ENCODE data around the gene ADAM20. TPM values are rescaled to one million over a fixed set of nuclear protein-coding genes. Genes with fewer than 3 reads are reported as not detected.

ADAM20 gene
- polyA plus RNA-seq, 1 experiment = 0.04 TPM

DNA sequence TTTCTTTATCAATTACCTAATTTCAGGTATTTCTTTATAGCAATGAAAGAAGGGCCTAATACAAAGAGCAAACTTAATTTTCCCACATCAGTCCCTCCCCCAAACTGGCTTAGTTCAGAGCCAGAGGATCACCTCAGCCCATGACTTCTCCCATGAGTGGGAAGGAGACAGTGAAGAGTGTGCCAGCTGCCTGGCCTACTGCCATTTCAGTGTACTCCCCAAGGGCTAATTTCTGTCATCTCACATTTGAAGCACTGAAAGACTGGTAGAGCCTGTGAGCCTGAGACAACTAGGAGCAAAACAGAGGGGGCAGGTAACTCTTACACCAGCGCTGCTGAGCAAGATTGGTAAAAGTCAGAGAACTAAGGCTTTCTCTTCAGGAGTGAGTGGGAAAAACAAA, 29.1 kb upstream of the ADAM20 start:
- DNase-seq (ENCODE audit: low read depth) = no peak
- no peak for TF ChIP-seq CTCF (IDR thresholded peaks at IDR 0.05; ENCODE audit: insufficient read depth, low read depth, low read length)
- H3K4me3 ChIP-seq (ENCODE audit: low read depth, low read length) = no peak overlapping the region
- POLR2A ChIA-PET = no interaction called here
- no peaks in the 10 kb centered on the region for H3K27me3 ChIP-seq (ENCODE audit: control insufficient read depth, insufficient read depth, low read length)
- peaks cover 5% of the 10 kb centered on the region for H3K36me3 ChIP-seq (ENCODE audit: control insufficient read depth, insufficient read depth, low read length)
- CTCF ChIA-PET = no interaction called here

DNA sequence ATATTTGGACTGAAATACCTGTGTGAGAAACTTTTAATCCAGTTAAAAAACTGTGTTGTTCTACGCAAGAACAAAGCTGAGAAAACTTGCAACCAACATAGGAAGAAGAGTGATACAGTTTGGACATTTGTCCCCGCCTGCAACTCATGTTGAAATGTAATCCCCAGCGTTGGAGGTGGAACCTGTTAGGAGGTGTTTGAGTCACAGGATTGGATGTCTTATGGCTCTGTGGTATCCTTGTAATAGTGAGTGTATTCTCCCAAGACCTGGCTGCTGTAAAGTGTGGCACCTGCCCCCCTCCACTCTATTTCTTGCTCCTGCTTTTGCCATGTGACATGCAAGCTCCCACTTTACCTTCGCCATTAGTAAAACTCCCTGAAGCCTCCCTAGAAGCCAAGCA, 28.6 kb upstream of the ADAM20 start:
- CTCF ChIA-PET = no interaction called here
- H3K36me3 ChIP-seq (ENCODE audit: control insufficient read depth, insufficient read depth, low read length) = peaks cover 5% of the 10 kb centered on the region
- H3K4me3 ChIP-seq (ENCODE audit: low read depth, low read length) = no peak overlapping the region
- POLR2A ChIA-PET = no interaction called here
- H3K27me3 ChIP-seq (ENCODE audit: control insufficient read depth, insufficient read depth, low read length) = no peaks in the 10 kb centered on the region
- no peak for TF ChIP-seq CTCF (IDR thresholded peaks at IDR 0.05; ENCODE audit: insufficient read depth, low read depth, low read length)
- no peak for DNase-seq (ENCODE audit: low read depth)

GRCh38 chr14:70558356-70558755, 23.6 kb upstream of the ADAM20 start:
- ChIA-PET CTCF (interaction anchor here (1.8 kb wide), 1 partner anchor 18 kb away, joined by 5 read pairs; no protein-coding TSS in a partner anchor), POLR2A (no interaction called here)
- Histone ChIP-seq H3K4me3 (ENCODE audit: low read depth, low read length) (no peak overlapping the region), H3K36me3 (ENCODE audit: control insufficient read depth, insufficient read depth, low read length) (no peaks in the 10 kb centered on the region), H3K27me3 (ENCODE audit: control insufficient read depth, insufficient read depth, low read length) (no peaks in the 10 kb centered on the region)
- no peak for TF ChIP-seq CTCF (IDR thresholded peaks at IDR 0.05; ENCODE audit: insufficient read depth, low read depth, low read length)
- DNase-seq (ENCODE audit: low read depth) = no peak

DNA sequence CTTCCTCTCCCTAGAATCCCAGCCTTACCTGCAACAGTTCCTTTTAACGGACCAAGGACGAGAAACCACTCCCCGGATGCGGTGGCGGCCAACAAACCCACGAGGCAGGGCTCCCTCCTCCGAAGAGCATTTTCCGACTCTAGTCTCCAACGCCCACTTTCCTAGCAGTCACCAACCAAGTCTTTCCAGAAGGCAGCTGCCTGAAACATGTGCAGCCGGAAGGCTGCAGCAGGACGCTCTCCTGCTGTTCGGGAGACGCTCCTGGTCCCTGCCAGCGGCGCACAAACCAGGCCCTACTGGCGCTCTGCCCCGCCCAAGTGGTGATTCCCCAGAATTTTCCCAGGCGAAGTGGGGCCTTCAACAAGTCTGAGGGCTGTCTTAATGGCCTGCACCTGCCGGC, 21.1 kb upstream of the ADAM20 start:
- Histone ChIP-seq H3K4me3 (ENCODE audit: low read depth, low read length) (peak overlapping the region; percentile 8; the same call in 1 of the 2 replicates), H3K36me3 (ENCODE audit: control insufficient read depth, insufficient read depth, low read length) (no peaks in the 10 kb centered on the region), H3K27me3 (ENCODE audit: control insufficient read depth, insufficient read depth, low read length) (no peaks in the 10 kb centered on the region)
- ChIA-PET CTCF (interaction anchor here (1.0 kb wide), 1 partner anchor 13 kb away, joined by 3 read pairs; no protein-coding TSS in a partner anchor), POLR2A (no interaction called here)
- DNase-seq (ENCODE audit: low read depth) = peak; percentile 1
- no peak for TF ChIP-seq CTCF (IDR thresholded peaks at IDR 0.05; ENCODE audit: insufficient read depth, low read depth, low read length)

DNA sequence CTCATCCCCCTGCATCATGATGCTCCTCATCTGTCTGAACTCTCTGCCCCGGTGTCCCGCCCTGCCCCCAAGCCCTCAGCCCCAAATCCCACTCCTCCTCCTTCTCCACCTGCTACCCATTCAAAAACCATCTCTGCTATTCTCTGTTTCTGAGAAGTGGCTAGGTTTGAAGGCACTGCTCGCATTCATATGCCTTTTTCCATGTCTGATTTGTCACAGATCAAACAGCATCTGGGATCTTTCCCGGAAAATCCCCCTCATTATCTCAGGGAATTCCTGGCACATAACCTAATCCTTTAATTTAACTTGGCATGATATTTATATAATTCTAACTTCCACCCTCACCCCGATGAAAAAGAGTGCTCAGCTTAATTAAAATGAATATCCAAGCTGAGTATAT, 3.3 kb upstream of the ADAM20 start:
- CTCF ChIA-PET = interaction anchor here (0.6 kb wide), 1 partner anchor 136 kb away, joined by 3 read pairs; no protein-coding TSS in a partner anchor

More for the DNA sequence above, 3.3 kb upstream of the ADAM20 start:
- no peak for TF ChIP-seq CTCF (IDR thresholded peaks at IDR 0.05; ENCODE audit: insufficient read depth, low read depth, low read length)
- Histone ChIP-seq H3K36me3 (ENCODE audit: control insufficient read depth, insufficient read depth, low read length) (no peaks in the 10 kb centered on the region), H3K27me3 (ENCODE audit: control insufficient read depth, insufficient read depth, low read length) (no peaks in the 10 kb centered on the region), H3K4me3 (ENCODE audit: low read depth, low read length) (no peak overlapping the region)
- POLR2A ChIA-PET = no interaction called here
- no peak for DNase-seq (ENCODE audit: low read depth)
